ENCODE measurements around the gene RERE.
"Not testable (repeated sequence)": the region's sequence is repeated elsewhere in the genome, so short reads cannot be mapped to it uniquely, and the experiment has no call there.

Gene RERE

GRCh38 chr1:8643542-8644536 is 173.6 kb downstream of the RERE start:
- DNase-seq, result no peak

GRCh38 chr1:8642114-8642513 is 175.3 kb downstream of the RERE start:
- DNase-seq, result no peak

GRCh38 chr1:8641377-8641997 is 176.0 kb downstream of the RERE start:
- DNase-seq, result no peak

- DNase-seq, result no peak
Measured at GRCh38 chr1:8640950-8641349, 176.5 kb downstream of the RERE start.

- no peak for DNase-seq
Measured at GRCh38 chr1:8639148-8639547, 178.3 kb downstream of the RERE start.

GRCh38 chr1:8633741-8634501 is 183.5 kb downstream of the RERE start:
- no peak for DNase-seq

GRCh38 chr1:8632102-8632501 is 185.3 kb downstream of the RERE start:
- no peak for DNase-seq

GRCh38 chr1:8631163-8631562 is 186.3 kb downstream of the RERE start:
- DNase-seq, result peak in 1 of 56 donors; percentile 17

GRCh38 chr1:8629241-8630091 is 188.0 kb downstream of the RERE start:
- peak in 20 of 56 donors; percentile 6 to 77 (median 29) for DNase-seq

- no peak for DNase-seq
Measured at GRCh38 chr1:8628606-8629005, 188.8 kb downstream of the RERE start.

GRCh38 chr1:8627728-8628127 is 189.7 kb downstream of the RERE start:
- no peak for DNase-seq

GRCh38 chr1:8625981-8626898 is 191.2 kb downstream of the RERE start:
- no peak for DNase-seq

GRCh38 chr1:8625491-8625890 is 191.9 kb downstream of the RERE start:
- DNase-seq, result no peak

- not testable (repeated sequence) for DNase-seq
Measured at GRCh38 chr1:8623651-8624192, 193.7 kb downstream of the RERE start.

- DNase-seq, result not testable (repeated sequence)
Measured at GRCh38 chr1:8621785-8622348, 195.6 kb downstream of the RERE start.

GRCh38 chr1:8621034-8621582 is 196.3 kb downstream of the RERE start:
- DNase-seq, result not testable (repeated sequence)

GRCh38 chr1:8619917-8620502 is 197.4 kb downstream of the RERE start:
- DNase-seq, result not testable (repeated sequence)

GRCh38 chr1:8619419-8619818 is 198.0 kb downstream of the RERE start:
- not testable (repeated sequence) for DNase-seq
